Right forelimb (tissue), 1 donor: ENCODE measurements around the gene PRRT1B.

Source experiments
- DNase-seq: peaks from one replicate; pipeline ENCODE4 v3.0.0-alpha.2; 2018

Gene PRRT1B

GRCh38 chr9:131554087-131554842 lies 8.9 kb downstream of the PRRT1B start:
- no peak for DNase-seq

GRCh38 chr9:131554843-131555351 lies 9.6 kb downstream of the PRRT1B start:
- DNase-seq = no peak

GRCh38 chr9:131555841-131556673 lies 10.7 kb downstream of the PRRT1B start:
- DNase-seq = no peak

- no peak for DNase-seq
These were observed 12.7 kb downstream of the PRRT1B start for GRCh38 chr9:131557855-131558548.

- DNase-seq = no peak
These were observed 14.2 kb downstream of the PRRT1B start for GRCh38 chr9:131559421-131560000.

GRCh38 chr9:131562032-131562959 lies 17.0 kb downstream of the PRRT1B start:
- no peak for DNase-seq

GRCh38 chr9:131565369-131565768 lies 20.0 kb downstream of the PRRT1B start:
- no peak for DNase-seq

GRCh38 chr9:131566158-131566557 lies 20.8 kb downstream of the PRRT1B start:
- no peak for DNase-seq

- no peak for DNase-seq
These were observed 22.6 kb downstream of the PRRT1B start for GRCh38 chr9:131567910-131568309.

- DNase-seq = no peak
These were observed 29.7 kb downstream of the PRRT1B start for GRCh38 chr9:131574730-131575640.

- DNase-seq = peak; percentile 15
These were observed 30.9 kb downstream of the PRRT1B start for GRCh38 chr9:131575946-131576853.

- peak; percentile 31 for DNase-seq
These were observed 32.0 kb downstream of the PRRT1B start for GRCh38 chr9:131577005-131578000.

GRCh38 chr9:131578021-131578420 lies 32.7 kb downstream of the PRRT1B start:
- no peak for DNase-seq

- DNase-seq = no peak
These were observed 33.6 kb downstream of the PRRT1B start for GRCh38 chr9:131578731-131579504.

GRCh38 chr9:131579789-131580211 lies 34.5 kb downstream of the PRRT1B start:
- no peak for DNase-seq

GRCh38 chr9:131580358-131580757 lies 35.0 kb downstream of the PRRT1B start:
- no peak for DNase-seq

GRCh38 chr9:131582056-131582455 lies 36.7 kb downstream of the PRRT1B start:
- DNase-seq = no peak
